ENCODE data around the gene NPTXR. TPM values are rescaled to one million over a fixed set of nuclear protein-coding genes. Genes with fewer than 3 reads are reported as not detected.
A peak's percentile ranks its signal among the peaks of the same experiment; 100 is the strongest.

The NPTXR gene
- total RNA-seq, 1 experiment from 2014 or later = 12.8 TPM

GRCh38 chr22:38868886-38869381 lies 25.1 kb upstream of the NPTXR start:
- intact Hi-C loops (cut with micrococcal nuclease) = no loop called here
- Histone ChIP-seq H3K79me2 (ENCODE audit: insufficient read depth, low read length) (peaks cover 55% of the 10 kb centered on the region), H3K4me2 (ENCODE audit: low read length) (peak overlapping the region; percentile 18; the same call in 1 of the 2 replicates), H2AFZ (ENCODE audit: low read depth, low read length, poor library complexity, severe bottlenecking) (no peak overlapping the region), H3K4me3 (replicated peaks in 1 of 2; ENCODE audit: low read depth in 1 of 2, low read length in 2 of 2) (no peak overlapping the region), H3K9me3 (ENCODE audit: control insufficient read depth in 1 of 2, insufficient read depth in 1 of 2, low read depth in 1 of 2, low read length in 2 of 2) (no peaks in the 10 kb centered on the region), H3K36me3 (ENCODE audit: control insufficient read depth in 1 of 2, insufficient read depth in 2 of 2, low read length in 2 of 2) (peaks cover 20 to 36% of the 10 kb centered on the region in 2 experiments), H3K27me3 (ENCODE audit: insufficient read depth, low read length) (no peaks in the 10 kb centered on the region), H3K9ac (ENCODE audit: low read length) (peak overlapping the region; percentile 37; the same call in 1 of the 2 replicates), H4K20me1 (ENCODE audit: insufficient read depth) (no peaks in the 10 kb centered on the region), H3K4me1 (ENCODE audit: control insufficient read depth in 1 of 2, insufficient read depth in 2 of 2, low read length in 2 of 2) (peaks cover 11 to 41% of the 10 kb centered on the region in 2 experiments), H3K27ac (ENCODE audit: low read depth, low read length) (peak overlapping the region; percentile 27; the same call in 1 of the 2 replicates), H3K9me2 (ENCODE audit: insufficient read depth) (no peaks in the 10 kb centered on the region)
- DNase-seq (ENCODE audit: low read depth, low spot score) (peak; percentile 40), ATAC-seq (peak; percentile 67)
- ChIA-PET CTCF (interaction anchor here (0.8 to 3.1 kb wide), 8 partner anchors 11 to 253 kb away, joined by 3 to 58 read pairs (median 5); partner anchors contain the start of gene NPTXR), POLR2A (interaction anchor here (0.7 to 2.1 kb wide), 4 partner anchors 15 to 445 kb away, joined by 3 to 5 read pairs (median 4); no protein-coding TSS in a partner anchor), RAD21 (ENCODE audit: low non-redundant PET in 1 of 2, low total read pairs in 2 of 2, uncharacterized antibody in 2 of 2, unreplicated experiment in 2 of 2) (interaction anchor here (1.0 to 1.1 kb wide), 2 partner anchors 59 to 100 kb away, joined by 3 to 5 read pairs; no protein-coding TSS in a partner anchor)
- no TSS peak for BruUV-seq (replicated peaks)
- no peak for TF ChIP-seq CBX3 (IDR thresholded peaks at IDR 0.05; ENCODE audit: low read depth)
- no peak for TF ChIP-seq SP1 (IDR thresholded peaks at IDR 0.05; ENCODE audit: low read depth)
- TF ChIP-seq CTCF (IDR thresholded peaks at IDR 0.05 in 2 of 3, conservative IDR thresholded peaks at IDR 0.05 in 1 of 3; ENCODE audit: borderline replicate concordance in 1 of 3, insufficient read depth in 1 of 3, low read depth in 2 of 3, low read length in 2 of 3) = peak; percentile 73 to 96 (median 93)
- TF ChIP-seq RAD21 (IDR thresholded peaks at IDR 0.05; ENCODE audit: low read depth) = peak; percentile 67
- TF ChIP-seq ATF3 (IDR thresholded peaks at IDR 0.05) = no peak
- TF ChIP-seq POLR2AphosphoS5 (IDR thresholded peaks at IDR 0.05; ENCODE audit: low read depth, low read length) = peak; percentile 28; the same call in 1 of the 2 replicates

Measured in HCT116 (cell line).